Measurements from ENCODE around the gene PRG2.

- TF ChIP-seq, protein P1, sequence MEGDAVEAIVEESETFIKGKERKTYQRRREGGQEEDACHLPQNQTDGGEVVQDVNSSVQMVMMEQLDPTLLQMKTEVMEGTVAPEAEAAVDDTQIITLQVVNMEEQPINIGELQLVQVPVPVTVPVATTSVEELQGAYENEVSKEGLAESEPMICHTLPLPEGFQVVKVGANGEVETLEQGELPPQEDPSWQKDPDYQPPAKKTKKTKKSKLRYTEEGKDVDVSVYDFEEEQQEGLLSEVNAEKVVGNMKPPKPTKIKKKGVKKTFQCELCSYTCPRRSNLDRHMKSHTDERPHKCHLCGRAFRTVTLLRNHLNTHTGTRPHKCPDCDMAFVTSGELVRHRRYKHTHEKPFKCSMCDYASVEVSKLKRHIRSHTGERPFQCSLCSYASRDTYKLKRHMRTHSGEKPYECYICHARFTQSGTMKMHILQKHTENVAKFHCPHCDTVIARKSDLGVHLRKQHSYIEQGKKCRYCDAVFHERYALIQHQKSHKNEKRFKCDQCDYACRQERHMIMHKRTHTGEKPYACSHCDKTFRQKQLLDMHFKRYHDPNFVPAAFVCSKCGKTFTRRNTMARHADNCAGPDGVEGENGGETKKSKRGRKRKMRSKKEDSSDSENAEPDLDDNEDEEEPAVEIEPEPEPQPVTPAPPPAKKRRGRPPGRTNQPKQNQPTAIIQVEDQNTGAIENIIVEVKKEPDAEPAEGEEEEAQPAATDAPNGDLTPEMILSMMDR (conservative IDR thresholded peaks at IDR 0.05): no peak
- TF ChIP-seq ZFX (IDR thresholded peaks at IDR 0.05): no peak
Observed at GRCh38 chr11:57387289-57388030, 3.0 kb downstream of the PRG2 start.

Data from C4-2B (cell line).